ENCODE measurements around the gene VCAN. TPM values are rescaled to one million over a fixed set of nuclear protein-coding genes. Genes with fewer than 3 reads are reported as not detected.
"Not testable (repeated sequence)": the region's sequence is repeated elsewhere in the genome, so short reads cannot be mapped to it uniquely, and the experiment has no call there.

VCAN gene
- total RNA-seq, 1 donor from 2014 or later = 203 TPM

- TF ChIP-seq CTCF (IDR thresholded peaks at IDR 0.05; ENCODE audit: unreplicated experiment) = peak; percentile 87
- Mint-ChIP-seq H3K36me3 (ENCODE audit: low read depth, unreplicated experiment) (no peaks in the 10 kb centered on the region), H3K4me1 (ENCODE audit: unreplicated experiment) (no peaks in the 10 kb centered on the region), H3K27me3 (ENCODE audit: unreplicated experiment) (no peaks in the 10 kb centered on the region), H3K9me3 (ENCODE audit: unreplicated experiment) (no peaks in the 10 kb centered on the region), H3K27ac (ENCODE audit: unreplicated experiment) (no peak overlapping the region), H3K4me3 (ENCODE audit: unreplicated experiment) (no peak overlapping the region)
- DNase-seq (ENCODE audit: low spot score) = peak; percentile 74
Observed at GRCh38 chr5:83430130-83431010, 41.2 kb upstream of the VCAN start.

DNA sequence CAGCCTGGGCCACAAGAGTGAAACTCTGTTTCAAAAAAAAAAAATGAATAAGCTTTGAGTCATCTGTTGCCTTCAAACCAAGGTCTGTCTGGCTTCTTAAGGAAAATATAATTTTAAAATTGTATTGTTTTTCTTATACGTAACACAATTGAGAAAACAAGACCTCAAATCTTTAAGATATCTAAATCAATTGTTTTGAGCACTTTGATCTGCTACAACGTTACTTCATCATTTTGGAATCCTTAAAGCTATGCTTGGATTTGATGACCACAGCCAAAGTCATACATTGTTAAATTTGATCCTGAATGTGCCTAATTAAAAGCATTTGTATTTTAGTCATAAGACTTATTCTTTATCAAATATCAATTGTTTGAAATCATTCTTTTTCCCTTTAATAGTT, 37.7 kb upstream of the VCAN start:
- no peak overlapping the region for H3K4me3 Mint-ChIP-seq (ENCODE audit: unreplicated experiment)
- no peaks in the 10 kb centered on the region for H3K4me1 Mint-ChIP-seq (ENCODE audit: unreplicated experiment)
- H3K27ac Mint-ChIP-seq (ENCODE audit: unreplicated experiment) = no peak overlapping the region
- DNase-seq (ENCODE audit: low spot score) = no peak
- H3K9me3 Mint-ChIP-seq (ENCODE audit: unreplicated experiment) = no peaks in the 10 kb centered on the region
- TF ChIP-seq CTCF (IDR thresholded peaks at IDR 0.05; ENCODE audit: unreplicated experiment) = no peak
- H3K36me3 Mint-ChIP-seq (ENCODE audit: low read depth, unreplicated experiment) = no peaks in the 10 kb centered on the region
- no peaks in the 10 kb centered on the region for H3K27me3 Mint-ChIP-seq (ENCODE audit: unreplicated experiment)

DNA sequence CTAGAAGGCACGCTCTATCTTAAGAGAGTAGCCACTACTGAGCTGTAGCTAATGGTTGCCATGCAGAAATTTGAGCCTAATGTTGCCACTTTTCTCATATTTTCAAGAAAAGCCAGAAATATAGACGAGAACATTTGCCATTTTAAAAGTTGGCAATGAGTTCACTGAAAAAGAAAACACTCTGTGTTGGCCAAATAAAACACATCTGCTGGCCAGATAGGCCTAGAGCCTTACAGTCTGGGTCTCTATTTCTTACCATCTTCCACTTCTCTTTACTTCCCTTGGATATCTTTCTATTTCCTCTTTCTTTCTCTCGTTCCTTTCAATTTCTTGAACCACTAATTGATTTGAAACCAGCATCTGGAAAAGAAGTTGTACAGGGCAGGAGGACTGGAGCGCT, 36.6 kb upstream of the VCAN start:
- H3K27ac Mint-ChIP-seq (ENCODE audit: unreplicated experiment) = no peak overlapping the region

GRCh38 chr5:83436276-83436675, 35.3 kb upstream of the VCAN start:
- Mint-ChIP-seq H3K4me3 (ENCODE audit: unreplicated experiment) (no peak overlapping the region), H3K9me3 (ENCODE audit: unreplicated experiment) (no peaks in the 10 kb centered on the region), H3K4me1 (ENCODE audit: unreplicated experiment) (no peaks in the 10 kb centered on the region), H3K36me3 (ENCODE audit: low read depth, unreplicated experiment) (no peaks in the 10 kb centered on the region), H3K27ac (ENCODE audit: unreplicated experiment) (no peak overlapping the region), H3K27me3 (ENCODE audit: unreplicated experiment) (peaks cover 1% of the 10 kb centered on the region)
- no peak for DNase-seq (ENCODE audit: low spot score)
- TF ChIP-seq CTCF (IDR thresholded peaks at IDR 0.05; ENCODE audit: unreplicated experiment) = no peak

More for the DNA sequence above, 36.6 kb upstream of the VCAN start:
- no peak for TF ChIP-seq CTCF (IDR thresholded peaks at IDR 0.05; ENCODE audit: unreplicated experiment)
- H3K36me3 Mint-ChIP-seq (ENCODE audit: low read depth, unreplicated experiment) = no peaks in the 10 kb centered on the region
- DNase-seq (ENCODE audit: low spot score) = no peak
- no peaks in the 10 kb centered on the region for H3K4me1 Mint-ChIP-seq (ENCODE audit: unreplicated experiment)
- H3K4me3 Mint-ChIP-seq (ENCODE audit: unreplicated experiment) = no peak overlapping the region
- no peaks in the 10 kb centered on the region for H3K9me3 Mint-ChIP-seq (ENCODE audit: unreplicated experiment)
- H3K27me3 Mint-ChIP-seq (ENCODE audit: unreplicated experiment) = no peaks in the 10 kb centered on the region

DNA sequence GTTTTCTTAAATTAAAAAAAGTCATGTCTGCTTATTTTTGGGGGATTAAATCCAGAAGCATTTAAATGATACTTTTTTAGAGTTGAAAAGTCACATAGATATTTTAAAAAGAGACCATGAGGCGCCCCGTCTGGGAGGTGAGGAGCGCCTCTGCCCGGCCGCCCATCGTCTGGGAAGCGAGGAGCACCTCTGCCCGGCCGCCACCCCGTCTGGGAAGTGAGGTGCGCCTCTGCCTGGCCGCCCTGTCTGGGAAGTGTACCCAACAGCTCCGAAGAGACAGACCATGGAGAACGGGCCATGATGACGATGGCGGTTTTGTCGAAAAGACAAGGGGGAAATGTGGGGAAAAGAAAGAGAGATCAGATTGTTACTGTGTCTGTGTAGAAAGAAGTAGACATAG, 33.8 kb upstream of the VCAN start:
- H3K4me3 Mint-ChIP-seq (ENCODE audit: unreplicated experiment); H3K9me3 Mint-ChIP-seq (ENCODE audit: unreplicated experiment); H3K4me1 Mint-ChIP-seq (ENCODE audit: unreplicated experiment); H3K36me3 Mint-ChIP-seq (ENCODE audit: low read depth, unreplicated experiment); H3K27me3 Mint-ChIP-seq (ENCODE audit: unreplicated experiment); H3K27ac Mint-ChIP-seq (ENCODE audit: unreplicated experiment); DNase-seq (ENCODE audit: low spot score): not testable (repeated sequence)

All from endothelial cell (in vitro differentiated cells).